NCI-H524 treated with DMSO at 0.1 percent for 48 hours (cell line): Measurements from ENCODE around the gene TRABD.
A peak's percentile ranks its signal among the peaks of the same experiment; 100 is the strongest.

Experiments
- DNase-seq: peaks from one replicate; lab custom pipeline; 2025; lab: John Stamatoyannopoulos, UW

Gene TRABD

GRCh38 chr22:50186761-50187523 is 1.2 kb downstream of the TRABD start:
- no peak for DNase-seq

GRCh38 chr22:50188356-50188755 is 2.6 kb downstream of the TRABD start:
- no peak for DNase-seq

DNA sequence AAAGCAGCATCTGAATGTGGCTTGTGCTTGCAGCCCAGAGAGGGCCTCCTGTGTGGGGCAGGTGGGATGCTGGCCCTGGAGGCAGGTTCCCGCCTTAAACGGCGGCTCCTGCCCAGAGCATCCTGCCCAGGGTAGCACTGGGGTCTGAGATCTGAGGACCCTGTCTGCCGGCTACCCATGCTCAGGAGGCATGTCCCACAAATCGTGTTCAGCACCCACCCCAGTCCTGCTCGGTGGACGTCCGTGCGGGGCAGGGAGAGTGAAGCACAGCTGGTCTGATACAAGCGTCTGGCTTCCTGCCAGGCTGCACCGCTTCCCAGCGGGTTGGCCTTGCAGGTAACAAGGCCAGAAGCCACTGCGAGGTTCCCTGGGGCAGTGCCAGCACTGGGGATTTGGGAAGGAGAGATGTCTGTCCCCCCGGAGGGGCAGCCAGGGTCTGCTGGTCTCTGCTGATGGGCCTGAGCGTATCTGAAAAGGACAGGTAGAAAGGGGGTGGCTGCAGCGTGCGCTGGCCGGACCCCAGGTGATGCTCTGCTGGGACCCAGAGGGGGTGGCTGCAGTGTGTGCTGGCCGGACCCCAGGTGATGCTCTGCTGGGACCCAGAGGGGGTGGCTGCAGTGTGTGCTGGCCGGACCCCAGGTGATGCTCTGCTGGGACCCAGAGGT is 3.6 kb downstream of the TRABD start:
- no peak for DNase-seq

DNA sequence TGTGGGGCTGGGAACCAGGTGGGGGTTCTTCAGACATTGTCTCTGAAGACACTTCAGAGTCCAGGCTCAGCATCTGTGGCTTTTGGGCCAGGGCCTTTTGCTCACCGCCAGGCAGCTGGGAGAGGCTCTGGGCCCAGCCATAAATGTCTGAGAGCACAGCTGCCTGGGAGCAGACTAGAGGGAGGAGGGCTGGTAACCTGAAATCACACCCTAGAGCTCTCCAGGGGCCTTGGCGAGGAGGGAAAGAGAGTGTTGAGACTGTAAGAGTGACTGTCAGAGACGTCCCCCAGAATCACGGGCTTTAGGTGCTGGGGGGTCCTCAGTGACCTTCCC is 4.1 kb downstream of the TRABD start:
- no peak for DNase-seq

GRCh38 chr22:50190182-50190940 is 4.6 kb downstream of the TRABD start:
- no peak for DNase-seq

GRCh38 chr22:50190941-50191741 is 5.4 kb downstream of the TRABD start:
- no peak for DNase-seq

GRCh38 chr22:50192436-50193204 is 6.9 kb downstream of the TRABD start:
- no peak for DNase-seq

GRCh38 chr22:50193621-50194020 is 7.9 kb downstream of the TRABD start:
- no peak for DNase-seq

GRCh38 chr22:50194037-50194805 is 8.5 kb downstream of the TRABD start:
- DNase-seq: no peak

GRCh38 chr22:50196256-50196655 is 10.5 kb downstream of the TRABD start:
- no peak for DNase-seq

- no peak for DNase-seq
Observed at GRCh38 chr22:50197000-50197800, 11.5 kb downstream of the TRABD start.

GRCh38 chr22:50197856-50198623 is 12.3 kb downstream of the TRABD start:
- DNase-seq: no peak

GRCh38 chr22:50198624-50199017 is 12.9 kb downstream of the TRABD start:
- no peak for DNase-seq

GRCh38 chr22:50199251-50199721 is 13.6 kb downstream of the TRABD start:
- no peak for DNase-seq

DNA sequence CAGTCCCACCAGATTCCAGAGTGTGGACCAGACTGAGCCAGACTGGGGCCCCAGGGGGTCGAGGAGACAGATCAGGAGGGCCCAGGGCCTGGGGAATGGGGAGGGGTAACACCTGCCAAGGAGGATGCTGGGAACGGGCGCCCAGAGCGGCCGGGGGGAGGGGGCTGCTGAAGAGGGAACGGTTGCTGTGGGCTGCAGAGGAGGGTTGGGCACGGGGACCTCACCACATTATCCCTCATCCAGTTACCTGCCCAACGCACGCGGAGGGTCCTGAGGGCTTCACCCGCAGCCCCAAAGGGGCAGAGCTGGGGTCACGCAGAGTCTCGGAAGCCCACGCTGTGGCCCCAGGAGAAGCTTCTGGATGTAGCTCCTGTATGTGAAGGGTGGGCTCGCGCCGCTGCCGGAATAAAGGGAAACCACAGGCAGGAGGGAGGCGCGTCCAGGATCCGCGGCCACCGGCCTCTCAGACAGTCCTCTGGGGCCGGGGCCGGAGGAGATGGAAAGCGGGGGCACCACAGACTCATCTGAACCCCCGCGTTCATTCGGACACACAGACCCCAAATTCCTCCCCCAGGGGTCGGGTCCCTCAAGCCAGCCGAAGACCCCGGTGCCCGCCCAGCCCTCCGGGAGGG is 14.2 kb downstream of the TRABD start:
- DNase-seq: no peak

GRCh38 chr22:50200461-50201190 is 14.9 kb downstream of the TRABD start, which contains the start of gene SELENOO:
TSS of gene SELENOO (plus strand) at chr22:50201011. CDS start at chr22:50201037, 26 bp downstream.
- DNase-seq: peak; percentile 23
